Inferior parietal cortex (tissue), 1 donor: ENCODE measurements around the gene DNER.
"Not testable (repeated sequence)": the region's sequence is repeated elsewhere in the genome, so short reads cannot be mapped to it uniquely, and the experiment has no call there.

Experiments
- DNase-seq: peaks from one replicate; pipeline ENCODE4 v3.0.0-alpha.2; 2016; ENCODE audit errors: extremely low spot score

Gene DNER

DNA sequence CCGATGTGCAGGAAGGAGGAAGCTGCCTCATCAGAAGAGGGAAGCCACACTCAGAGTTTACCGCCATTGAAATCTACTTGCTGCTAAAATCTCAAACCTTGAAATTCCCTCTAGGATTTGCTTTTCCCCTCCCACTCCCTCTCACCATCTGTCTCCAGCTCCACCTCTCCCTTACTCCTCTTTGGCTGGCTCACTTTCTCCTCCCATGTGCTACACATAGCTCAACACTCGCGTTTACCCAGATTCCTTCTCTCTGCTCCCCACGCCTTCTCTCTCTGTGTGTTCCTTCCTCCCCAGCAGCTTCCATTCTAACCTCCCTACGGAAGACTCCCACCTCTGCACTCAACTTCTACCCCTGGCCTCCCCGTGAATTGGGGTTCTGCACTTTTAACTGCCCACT lies 143.1 kb downstream of the DNER start:
- DNase-seq, result peak; percentile 33

DNA sequence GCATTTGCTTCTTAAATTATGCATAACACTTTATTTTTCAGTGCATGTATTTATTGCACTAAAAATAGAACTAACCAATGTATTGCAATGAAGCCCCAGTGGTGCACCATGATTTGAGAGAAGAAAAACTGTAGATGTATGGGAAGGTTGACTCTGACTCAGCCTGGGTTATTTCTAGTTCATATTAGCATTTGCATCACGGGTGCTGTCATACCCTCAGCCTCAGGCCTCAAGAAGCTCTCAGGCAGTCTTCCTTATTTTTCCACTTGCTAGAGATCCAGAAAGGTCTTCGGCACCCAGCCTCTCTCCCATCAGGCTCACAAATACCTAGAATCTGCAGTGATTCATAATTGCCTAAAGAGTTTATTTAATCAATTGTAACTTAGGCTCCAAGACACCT lies 148.0 kb downstream of the DNER start:
- DNase-seq, result no peak

DNA sequence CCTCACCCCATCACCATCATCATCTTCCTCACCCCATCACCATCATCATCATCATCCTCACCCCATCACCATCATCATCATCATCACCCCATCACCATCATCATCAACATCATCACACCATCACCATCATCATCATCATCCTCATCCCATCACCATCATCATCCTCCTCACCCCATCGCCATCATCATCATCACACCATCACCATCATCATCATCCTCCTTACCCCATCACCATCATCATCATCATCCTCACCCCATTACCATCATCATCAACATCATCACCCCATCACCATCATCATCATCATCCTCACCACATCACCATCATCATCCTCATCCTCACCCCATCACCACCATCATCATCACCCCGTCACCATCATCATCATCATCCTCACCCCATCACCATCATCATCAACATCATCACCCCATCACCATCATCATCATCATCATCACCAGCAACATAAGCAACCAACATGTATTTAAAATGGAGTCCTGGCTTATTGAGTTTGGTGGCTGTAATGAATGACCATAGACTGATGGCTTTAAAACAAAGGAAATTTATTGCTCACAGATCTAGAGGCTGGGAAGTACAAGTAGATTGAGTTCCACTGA lies 150.0 kb downstream of the DNER start:
- DNase-seq, result no peak

DNA sequence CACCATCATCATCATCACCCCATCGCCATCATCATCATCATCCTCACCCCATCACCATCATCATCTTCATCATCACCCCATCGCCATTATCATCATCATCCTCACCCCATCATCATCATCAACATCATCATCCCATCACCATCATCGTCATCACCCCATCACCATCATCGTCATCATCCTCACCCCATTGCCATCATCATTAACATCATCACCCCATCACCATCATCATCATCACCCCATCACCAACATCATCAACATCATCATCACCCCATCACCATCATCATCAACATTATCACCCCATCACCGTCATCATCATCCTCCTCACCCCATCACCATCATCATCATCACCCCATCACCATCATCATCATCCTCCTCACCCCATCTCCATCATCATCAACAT lies 151.0 kb downstream of the DNER start:
- no peak for DNase-seq

DNA sequence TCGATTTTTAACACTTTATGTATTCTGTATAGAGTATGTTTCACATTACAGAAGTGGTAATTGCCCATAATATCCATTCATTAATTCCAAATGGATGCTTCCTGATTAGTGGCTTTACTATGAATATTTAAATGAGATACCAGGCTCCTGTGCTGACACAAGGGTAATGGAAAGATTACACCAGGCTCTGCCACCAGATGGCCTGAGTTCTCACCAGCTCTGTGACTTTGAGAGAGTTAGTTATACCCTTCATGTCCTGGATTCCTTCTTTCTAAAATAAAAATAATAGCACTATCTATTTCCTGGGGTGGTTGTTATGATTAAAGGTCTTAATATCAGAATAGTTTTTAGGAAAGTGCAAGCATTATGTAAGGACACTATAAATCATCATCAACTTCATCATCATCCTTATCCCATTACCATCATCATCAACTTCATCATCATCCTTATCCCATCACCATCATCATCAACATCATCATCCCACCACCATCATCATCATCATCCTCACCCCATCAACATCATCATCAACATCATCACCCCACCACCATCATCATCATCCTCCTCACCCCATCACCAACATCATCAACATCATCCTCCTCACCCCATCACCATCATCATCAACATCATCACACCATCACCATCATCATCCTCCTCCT lies 151.8 kb downstream of the DNER start:
- no peak for DNase-seq

DNA sequence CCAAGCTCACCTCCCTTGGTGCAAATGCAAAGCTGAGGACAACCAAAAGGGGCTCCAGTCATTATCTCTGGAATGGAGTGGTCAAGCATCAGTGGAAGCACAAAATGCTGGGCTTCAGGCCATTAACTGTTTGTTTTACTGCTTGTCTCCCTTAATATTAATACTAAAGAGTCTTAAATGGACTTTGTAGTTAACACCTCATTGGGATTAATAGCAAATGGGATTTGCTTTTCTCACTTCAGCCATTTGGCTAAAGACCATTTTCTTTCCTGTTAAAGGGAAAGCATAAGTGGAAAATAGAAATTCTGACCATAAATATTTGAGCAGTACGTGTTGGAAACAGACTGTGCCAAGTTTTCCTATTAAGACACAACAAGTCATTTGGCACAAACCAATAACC lies 154.4 kb downstream of the DNER start:
- DNase-seq, result no peak

DNA sequence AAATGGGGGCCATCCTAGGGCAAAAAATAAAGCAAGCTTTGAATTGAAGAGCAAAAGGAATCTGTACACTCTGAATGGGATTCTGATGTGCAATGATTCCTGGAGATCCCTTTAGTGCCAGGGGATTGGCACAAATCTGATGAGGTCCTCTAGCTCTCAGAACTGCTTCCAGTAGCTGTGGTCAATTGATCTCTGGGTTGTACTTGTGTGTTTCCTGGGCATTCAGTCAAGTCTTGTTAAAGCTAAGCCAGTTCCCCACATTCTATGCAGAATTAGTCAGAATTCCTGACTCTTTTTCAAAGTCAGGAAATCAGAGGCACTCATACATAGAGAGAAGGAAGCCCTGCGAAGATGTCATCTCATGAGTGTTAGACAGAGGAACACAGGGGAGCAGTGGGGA lies 161.3 kb downstream of the DNER start:
- DNase-seq, result no peak

DNA sequence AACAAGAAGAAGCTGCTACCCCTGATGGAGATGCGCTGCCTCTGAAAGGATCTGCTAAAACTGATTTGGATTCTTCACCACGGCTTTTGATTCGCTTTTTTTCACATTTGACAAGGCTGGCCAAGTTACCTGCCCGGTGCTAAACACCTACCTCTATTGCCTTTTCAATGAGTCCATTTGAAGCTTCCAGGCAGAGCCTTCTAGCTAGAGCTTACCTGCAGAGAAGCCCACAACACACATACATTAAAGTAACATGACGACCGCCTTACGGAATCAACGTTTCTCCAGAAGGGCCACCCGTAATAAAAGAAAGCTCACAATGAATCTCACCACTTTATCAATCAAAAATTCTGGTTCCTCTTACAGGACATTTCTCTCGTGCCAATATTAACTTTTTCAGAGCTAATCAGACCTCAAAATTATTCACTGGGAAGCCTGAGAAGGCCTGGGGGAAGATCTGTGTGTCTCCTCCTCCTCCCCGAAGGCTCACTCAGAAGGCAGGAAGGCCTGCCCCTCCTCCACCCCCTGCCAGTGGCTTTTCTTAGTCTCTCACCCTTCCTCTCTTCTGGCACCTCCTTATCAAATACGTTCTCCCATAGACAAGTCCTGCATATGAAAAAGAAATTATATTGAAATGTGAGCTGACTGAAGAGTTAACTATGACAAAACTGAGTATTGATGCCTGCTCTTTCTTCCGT lies 171.0 kb downstream of the DNER start:
- no peak for DNase-seq

DNA sequence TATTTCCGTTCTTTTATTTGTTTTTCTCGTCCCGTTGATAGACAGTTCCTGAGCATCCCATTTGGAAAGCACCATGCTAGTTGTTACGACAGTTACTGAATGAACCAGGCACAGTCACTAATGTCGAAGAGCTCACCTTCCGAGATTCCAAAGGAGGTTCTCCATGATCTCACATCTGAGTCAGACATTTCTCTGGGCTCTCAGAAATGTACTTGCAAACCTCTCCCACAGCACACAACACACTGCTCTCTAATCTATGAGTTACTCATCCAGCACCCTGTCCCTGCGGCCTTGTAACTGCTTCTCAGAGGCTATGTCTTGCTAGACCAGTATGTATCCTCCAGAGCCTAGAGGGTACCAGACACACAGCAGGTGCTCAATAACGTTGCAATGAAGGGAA lies 174.7 kb downstream of the DNER start:
- no peak for DNase-seq

DNA sequence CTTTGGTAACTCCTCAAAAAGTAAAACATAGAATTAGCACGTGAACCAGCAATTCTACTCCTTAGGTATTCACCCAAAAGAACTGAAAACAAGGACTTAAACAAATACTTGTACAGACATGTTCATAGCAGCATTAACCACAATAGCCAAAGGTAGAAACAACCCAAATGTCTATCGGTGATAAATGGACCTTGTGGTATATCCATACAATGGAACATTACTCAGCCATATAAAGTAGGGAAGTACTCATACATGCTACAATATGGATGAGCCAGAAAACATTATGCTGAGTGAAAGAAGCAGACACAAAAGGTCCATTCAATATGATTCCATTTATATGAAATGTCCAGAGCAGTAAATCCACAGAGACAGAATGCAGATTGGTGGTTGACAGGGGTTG lies 182.8 kb downstream of the DNER start:
- DNase-seq, result no peak

DNA sequence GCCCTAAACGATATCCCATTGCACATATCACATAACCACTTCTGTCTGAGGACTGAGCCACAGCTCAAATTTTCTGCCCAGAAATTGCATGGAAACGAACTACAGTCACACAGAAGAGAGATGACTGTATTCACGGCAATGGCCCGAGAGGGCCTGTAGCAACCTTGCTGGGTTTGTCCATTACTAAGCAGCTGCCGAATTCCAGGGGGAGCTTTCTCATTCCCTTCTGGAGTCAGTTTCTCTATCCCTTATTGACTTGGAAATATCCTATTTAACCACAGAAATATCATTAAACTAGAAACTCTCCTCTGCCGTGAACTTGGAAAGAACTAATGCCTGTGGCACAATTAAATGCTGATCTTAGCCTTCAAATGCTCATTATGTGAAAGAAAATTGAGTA lies 183.9 kb downstream of the DNER start:
- DNase-seq, result no peak

DNA sequence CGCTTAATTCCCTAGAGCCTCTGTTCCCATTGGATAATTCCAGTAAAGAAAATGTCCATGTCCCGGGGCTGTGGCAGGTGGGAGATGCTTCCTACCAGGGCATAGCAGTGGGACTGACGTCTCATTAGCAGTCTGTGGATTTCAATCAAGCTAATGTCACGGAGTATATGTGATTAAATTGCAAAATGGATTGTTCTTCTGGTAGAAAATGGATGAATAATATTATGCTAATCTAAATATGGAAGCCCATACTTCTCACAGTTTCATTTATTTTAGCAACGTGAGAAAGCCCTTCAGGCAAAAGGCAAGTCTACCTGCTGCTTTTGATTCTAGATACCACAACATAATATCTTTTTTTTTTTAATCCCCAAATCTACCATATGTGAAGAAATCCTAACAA lies 185.5 kb downstream of the DNER start:
- no peak for DNase-seq

DNA sequence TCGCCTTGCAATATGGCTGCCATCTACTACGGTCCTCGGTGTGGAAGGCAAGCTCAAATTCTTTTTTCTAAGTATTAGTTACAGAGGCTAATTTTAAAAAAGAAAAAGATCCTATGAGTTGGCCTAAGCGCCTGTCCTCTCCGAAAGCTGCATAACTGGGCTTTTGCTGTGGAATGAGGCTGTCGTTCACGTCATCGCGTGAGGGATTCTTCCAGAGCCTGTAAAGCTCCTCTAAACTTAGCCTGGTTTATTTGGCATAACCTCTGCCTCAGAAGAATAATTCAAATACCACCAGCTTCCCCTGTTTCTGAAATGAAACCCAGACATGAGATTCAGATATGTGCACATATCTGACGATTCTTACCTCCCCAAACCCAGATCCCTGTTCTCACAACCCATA lies 187.4 kb downstream of the DNER start:
- DNase-seq, result no peak

DNA sequence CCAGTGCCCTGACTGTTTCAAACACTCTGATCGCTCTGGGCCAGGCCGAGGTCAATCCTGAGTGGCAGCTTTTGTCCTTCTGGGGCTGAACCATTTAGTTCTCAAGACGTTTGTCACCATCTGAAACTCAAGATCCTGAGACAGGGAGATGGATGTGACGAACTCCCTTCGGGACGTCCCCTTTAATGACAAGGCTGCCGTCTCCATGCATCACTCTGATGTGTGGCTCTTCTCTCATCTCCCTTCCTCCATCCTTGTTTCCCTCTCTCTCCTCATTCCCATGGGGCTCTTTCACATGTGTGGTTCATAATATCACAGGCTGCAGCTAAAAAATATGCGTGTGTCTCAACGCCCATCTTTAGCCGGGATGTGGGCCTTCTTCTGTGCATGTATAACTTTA lies 189.6 kb downstream of the DNER start:
- no peak for DNase-seq

DNA sequence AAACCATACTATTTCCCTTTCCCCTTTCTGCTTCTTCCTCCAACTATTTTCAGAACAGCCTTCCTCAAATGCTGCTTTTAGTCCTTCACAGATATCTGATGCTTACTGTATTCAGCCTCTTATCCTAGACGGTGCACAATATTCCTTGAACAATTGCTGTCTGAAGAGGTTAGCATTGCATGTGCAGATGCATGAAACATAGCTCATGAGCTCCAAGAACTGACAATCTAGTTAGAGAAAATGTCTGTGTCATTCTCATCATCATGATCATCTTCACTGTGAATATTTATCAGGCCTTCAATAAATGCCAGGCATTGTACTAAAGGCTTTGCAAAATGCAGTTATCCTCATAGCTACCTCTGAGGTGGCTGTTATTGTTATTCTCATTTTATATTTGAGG lies 190.7 kb downstream of the DNER start:
- DNase-seq, result no peak

DNA sequence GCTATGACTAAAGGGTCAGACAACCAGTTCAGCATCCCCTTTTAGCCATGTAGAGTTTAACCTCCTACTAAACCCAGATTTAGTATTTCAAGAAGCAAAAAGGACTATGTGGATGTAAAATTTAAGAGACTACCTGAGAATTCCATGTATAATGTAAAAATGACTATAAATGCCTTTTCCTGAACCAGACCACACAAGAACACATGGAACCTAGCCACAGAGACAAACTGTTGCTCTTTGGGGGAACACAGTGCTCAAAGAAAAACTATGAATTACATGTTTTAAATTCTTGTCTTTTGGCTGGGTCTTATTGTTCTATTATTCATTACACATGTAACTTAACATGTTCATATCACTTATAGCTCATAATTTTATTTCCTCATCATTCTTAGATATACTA lies 192.8 kb downstream of the DNER start:
- no peak for DNase-seq

DNA sequence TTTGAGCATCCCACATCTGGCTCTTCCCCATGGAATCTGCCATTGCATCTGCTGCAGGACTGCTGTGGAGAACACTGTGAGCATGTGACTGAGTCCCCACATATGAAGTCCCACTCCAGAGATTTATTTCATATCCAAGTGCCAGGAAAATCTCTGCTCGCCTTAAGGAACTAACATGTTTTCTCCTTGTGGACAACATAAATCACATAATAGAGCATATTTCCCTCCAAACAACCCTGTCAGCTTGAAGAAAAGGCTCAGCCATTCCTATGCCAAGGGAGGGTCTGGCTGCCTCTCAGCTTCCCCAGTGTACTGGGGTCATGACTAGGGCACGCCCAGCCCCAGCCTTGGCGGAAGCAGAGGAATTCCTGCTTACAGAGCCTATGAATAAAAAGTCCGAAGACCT lies 193.7 kb downstream of the DNER start:
- DNase-seq, result no peak

DNA sequence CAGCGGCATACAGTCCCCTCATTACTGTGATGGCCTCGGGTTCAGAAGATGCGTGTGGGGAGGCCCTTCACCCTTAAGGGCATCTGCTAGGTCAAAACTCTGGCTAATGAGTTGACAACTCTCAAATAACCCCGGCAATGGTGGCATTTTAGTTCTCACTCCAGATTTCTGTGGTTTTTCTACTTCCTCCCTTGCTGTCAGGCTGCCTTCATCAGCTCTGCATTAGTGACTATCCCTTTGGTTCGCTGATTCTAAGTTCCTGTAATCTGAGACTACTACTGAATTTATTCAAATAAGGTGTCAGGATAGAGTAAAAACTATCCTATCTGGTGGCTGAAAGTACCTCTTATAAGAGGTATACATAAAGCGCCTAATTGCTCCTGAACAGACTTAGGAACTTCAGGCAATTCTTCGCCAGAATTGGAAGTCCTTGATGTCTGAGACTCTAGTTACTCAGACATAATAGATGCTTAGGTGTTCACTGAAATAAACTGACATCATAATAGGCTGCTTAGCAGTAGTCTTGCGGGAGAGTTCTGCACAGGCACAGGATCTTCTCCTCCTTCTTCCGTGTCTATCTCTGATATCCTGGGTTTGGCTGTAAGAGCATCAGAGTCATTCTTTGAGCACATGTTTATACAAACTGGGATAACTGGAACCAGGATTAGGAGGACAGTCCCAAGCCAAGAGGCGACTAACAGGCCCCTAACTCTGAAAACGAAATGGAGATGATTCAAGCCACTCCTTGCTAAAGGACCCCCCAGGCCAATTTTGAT lies 194.5 kb downstream of the DNER start:
- DNase-seq, result no peak

DNA sequence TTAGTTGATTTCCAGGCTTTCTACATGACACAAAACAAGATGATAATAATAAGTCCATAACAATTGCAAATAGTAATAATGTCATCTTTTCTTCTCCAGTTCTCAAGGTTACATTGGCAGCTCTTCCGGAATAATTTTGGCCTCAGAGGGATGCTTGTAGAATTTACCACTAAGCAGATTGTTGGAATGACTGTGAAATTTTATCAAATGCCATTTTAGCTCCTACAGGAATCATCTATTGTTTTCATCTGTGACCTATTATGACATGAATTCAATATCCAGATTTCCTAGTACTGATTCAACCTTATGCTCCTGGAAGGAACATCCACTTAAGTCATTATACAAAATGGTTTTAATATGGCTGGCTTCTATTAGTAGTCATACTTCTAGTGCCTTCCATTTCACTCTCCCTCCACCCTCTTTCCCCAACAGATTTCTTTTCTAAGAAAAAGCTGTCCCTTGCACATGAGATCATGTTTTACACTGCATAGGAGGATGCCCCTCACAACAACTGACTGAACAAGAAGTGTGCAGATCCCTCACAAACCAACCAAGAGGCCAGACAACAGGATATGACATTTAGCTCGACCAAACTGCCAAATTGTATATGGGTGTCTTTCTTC lies 200.0 kb downstream of the DNER start:
- no peak for DNase-seq

DNA sequence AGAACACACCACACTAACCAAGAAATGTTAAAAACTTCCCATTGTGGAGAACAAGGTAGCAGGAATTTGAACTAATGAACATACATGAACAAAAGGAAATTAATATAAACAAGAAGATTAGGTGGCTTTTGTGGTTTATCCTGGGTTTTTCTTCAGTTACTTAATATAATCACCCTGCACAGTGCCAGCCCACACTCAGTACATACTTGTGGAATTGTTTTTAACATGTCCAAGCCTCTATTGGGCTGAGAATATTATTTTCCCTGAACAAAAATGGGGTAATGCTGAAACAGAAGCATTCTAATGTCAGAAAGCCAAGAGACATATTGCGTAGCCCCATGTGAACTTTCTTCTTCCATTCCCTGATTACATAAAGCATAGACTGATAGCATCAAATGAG lies 202.8 kb downstream of the DNER start:
- DNase-seq, result no peak

DNA sequence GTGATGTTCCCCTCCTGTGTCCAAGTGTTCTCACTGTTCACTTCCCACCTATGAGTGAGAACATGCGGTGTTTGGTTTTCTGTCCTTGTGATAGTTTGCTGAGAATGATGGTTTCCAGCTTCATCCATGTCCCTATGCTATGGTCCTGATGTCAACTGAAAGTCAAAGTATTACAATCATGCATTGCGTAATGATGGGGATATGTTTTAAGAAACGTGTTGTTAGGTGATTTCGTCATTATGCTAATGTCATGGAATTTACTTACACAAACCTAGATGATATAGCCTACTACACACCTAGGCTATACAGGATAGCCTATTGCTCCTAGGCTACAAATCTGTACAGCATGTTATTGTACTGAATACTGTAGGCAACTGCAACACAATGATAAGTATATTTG lies 207.7 kb downstream of the DNER start:
- DNase-seq, result not testable (repeated sequence)
